Naive B cell (primary cell): Measurements from ENCODE around the gene CCDC81. TPM values are rescaled to one million over a fixed set of nuclear protein-coding genes. Genes with fewer than 3 reads are reported as not detected.
A peak's percentile ranks its signal among the peaks of the same experiment; 100 is the strongest.
"Not testable (repeated sequence)": the region's sequence is repeated elsewhere in the genome, so short reads cannot be mapped to it uniquely, and the experiment has no call there.

Source experiments
- ATAC-seq, 2 donors: fragments of 150-1000 bp; cut with Tn5 transposase; 2 replicates each; pipeline ENCODE4 v1.10.0; 2021; ENCODE audit warnings: low read depth in 2 of 2, mild to moderate bottlenecking in 2 of 2, moderate library complexity in 2 of 2
- DNase-seq: peaks from one replicate; pipeline ENCODE4 v3.0.0; 2022
- H3K27ac Mint-ChIP-seq, 6 donors: one replicate each; pipeline ENCODE4 v1.8.0; 2020 to 2022; ENCODE audit warnings: mild to moderate bottlenecking in 6 of 6, mixed read lengths in 6 of 6, moderate library complexity in 5 of 6, inconsistent platforms in 2 of 6
- H3K27me3 Mint-ChIP-seq, 3 donors: one replicate each; pipeline ENCODE4 v1.8.0; 2021 to 2022; ENCODE audit warnings: mixed read lengths in 3 of 3, mild to moderate bottlenecking in 1 of 3
- H3K36me3 Mint-ChIP-seq, 2 donors: one replicate each; pipeline ENCODE4 v1.8.0; 2020 to 2022; ENCODE audit warnings: mixed read lengths in 2 of 2, inconsistent platforms in 1 of 2, mild to moderate bottlenecking in 1 of 2
- H3K4me1 Mint-ChIP-seq, 3 donors: one replicate each; pipeline ENCODE4 v1.8.0; 2020 to 2022; ENCODE audit warnings: mixed read lengths in 3 of 3, inconsistent platforms in 1 of 3, mild to moderate bottlenecking in 1 of 3, moderate library complexity in 1 of 3
- H3K4me3 Mint-ChIP-seq, 8 donors: one replicate each; pipeline ENCODE4 v1.8.0; 2020 to 2022; ENCODE audit warnings: mild to moderate bottlenecking in 8 of 8, mixed read lengths in 8 of 8, moderate library complexity in 8 of 8, inconsistent platforms in 2 of 8
- H3K9me3 Mint-ChIP-seq, 7 donors: one replicate each; pipeline ENCODE4 v1.8.0; 2020 to 2022; ENCODE audit warnings: mixed read lengths in 7 of 7, mild to moderate bottlenecking in 5 of 7, inconsistent platforms in 2 of 7, moderate library complexity in 1 of 7
- polyA plus RNA-seq, 6 donors: library from polyadenylated mRNA; unstranded; fragments of 300-500 nt; fragmentation: Illumina TruSeq; gene quantifications; one replicate each; pipeline ENCODE4 v1.2.3, GENCODE V29; 2021; ENCODE audit warnings: low read depth in 6 of 6

CCDC81 gene
- polyA plus RNA-seq, result under 1 TPM in 4 of 6 donors, not detected in 2; 0.14 to 0.53 (median 0.21) TPM

DNA sequence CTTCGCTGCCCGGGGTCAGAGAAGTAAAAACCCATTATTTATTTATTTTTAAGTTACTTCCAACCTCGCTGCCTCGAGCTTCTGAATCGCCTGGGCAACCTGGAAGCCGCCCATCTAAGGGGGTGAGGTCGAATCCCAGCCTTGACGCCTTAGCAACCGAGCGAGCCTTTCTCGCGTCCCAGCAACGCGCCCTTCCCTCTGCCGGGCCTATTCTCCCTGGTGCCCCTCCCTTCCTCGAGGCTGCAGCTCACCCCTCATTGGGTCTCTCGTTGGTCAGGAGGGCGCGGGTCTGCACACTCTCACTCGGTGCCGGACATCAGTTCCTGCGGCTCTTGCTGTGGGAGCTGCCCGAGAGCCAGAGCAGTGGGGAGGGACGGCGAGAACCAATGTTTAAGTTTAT is at the start of gene CCDC81:
TSS of gene CCDC81 (plus strand) at position 302 of the 400 bp plus-strand sequence. CDS start 277 bp downstream, outside the sequence.
- no peak for ATAC-seq
- Mint-ChIP-seq H3K27me3 (peaks cover 5 to 10% (median 8%) of the 10 kb centered on the region in 3 donors), H3K9me3 (peaks cover 0 to 20% (median 4%) of the 10 kb centered on the region in 7 donors), H3K27ac (no peak within 1 kb of the TSS), H3K36me3 (peaks cover 0 to 5% of the 10 kb centered on the region in 2 donors), H3K4me3 (no peak within 1 kb of the TSS), H3K4me1 (no peaks in the 10 kb centered on the region)
- DNase-seq, result no peak

DNA sequence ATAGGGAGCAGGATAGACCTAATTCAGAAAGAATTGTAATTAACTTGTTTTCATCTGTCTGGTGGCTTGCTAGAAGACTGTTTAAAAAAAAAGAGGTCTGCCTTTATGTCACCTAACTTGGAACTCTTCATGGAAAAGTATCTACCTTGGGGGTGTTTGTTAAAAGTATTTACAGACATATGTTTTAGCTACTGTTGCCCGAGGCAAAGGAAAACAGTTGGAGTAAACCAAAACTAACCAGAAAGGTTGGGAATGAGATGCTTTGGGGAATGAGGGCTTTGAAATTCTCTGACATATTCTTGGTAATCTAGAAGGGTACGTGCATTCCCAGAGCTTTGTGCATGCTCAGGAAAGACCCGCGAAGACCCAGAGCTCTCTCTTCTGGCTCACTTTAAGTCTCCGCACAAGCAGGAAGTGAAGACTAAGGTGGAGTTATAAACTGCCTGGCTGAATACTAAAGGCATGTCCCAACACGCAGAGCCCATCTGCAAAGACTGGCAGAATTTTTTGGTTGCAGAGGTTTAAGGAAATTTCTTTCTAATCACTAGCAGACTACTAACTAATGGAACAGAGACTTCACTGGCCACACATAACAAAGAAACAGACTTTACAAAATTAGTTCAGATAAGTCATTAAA is 39.4 kb upstream of the CCDC81 start:
- peaks cover 10 to 34% of the 10 kb centered on the region in 2 donors for H3K36me3 Mint-ChIP-seq
- peak overlapping the region in 1 of 6 donors; percentile 65 for H3K27ac Mint-ChIP-seq
- no peak for DNase-seq
- peaks cover 0 to 2% (median 0%) of the 10 kb centered on the region in 7 donors for H3K9me3 Mint-ChIP-seq
- H3K4me3 Mint-ChIP-seq, result peak overlapping the region in 1 of 8 donors; percentile 12
- no peaks in the 10 kb centered on the region for H3K4me1 Mint-ChIP-seq
- no peaks in the 10 kb centered on the region for H3K27me3 Mint-ChIP-seq
- no peak for ATAC-seq

DNA sequence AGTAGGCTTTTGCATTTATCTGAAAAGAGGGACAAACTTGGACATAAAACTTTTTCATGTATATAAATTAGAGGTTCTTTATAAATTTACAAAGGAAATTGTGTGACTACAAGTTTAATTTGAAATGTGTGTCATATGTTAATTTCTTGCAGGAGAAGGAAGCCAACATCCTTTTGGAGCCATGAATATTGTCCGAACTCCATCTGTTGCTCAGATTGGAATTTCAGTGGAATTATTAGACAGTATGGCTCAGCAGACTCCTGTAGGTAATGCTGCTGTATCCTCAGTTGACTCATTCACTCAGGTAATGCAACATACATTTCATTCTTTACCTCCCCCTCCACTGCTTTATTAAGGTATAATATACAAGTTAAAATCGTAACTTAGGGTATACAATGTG is 37.5 kb upstream of the CCDC81 start:
- ATAC-seq (no peak), DNase-seq (no peak)
- peaks cover 0 to 2% (median 0%) of the 10 kb centered on the region in 7 donors for H3K9me3 Mint-ChIP-seq
- no peaks in the 10 kb centered on the region for H3K27me3 Mint-ChIP-seq
- H3K4me1 Mint-ChIP-seq, result peaks cover 0 to under 1% (median under 1%) of the 10 kb centered on the region in 3 donors
- H3K27ac Mint-ChIP-seq, result no peak overlapping the region
- H3K36me3 Mint-ChIP-seq, result peaks cover 10 to 34% of the 10 kb centered on the region in 2 donors
- H3K4me3 Mint-ChIP-seq, result no peak overlapping the region

DNA sequence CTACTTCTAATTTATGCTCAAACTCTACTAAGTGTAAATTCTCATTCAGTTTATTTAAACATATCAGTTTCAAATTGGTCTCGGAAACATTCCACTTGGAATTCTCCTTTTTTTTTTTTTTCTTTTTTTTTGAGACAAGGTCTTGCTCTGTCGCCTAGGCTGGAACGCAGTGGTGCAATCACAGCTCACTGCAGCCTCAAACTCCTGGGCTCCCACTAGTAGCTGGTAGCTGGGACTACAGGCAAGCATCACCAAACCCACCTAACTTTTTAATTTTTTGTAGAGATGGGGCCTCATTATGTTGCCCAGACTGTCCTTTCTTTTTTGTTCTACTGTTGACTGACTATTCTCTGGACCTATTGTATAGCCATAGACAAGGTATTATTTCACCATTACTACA is 33.3 kb upstream of the CCDC81 start:
- Mint-ChIP-seq H3K36me3 (peaks cover 10 to 14% of the 10 kb centered on the region in 2 donors), H3K4me3 (no peak overlapping the region), H3K4me1 (peaks cover 3 to 4% (median 3%) of the 10 kb centered on the region in 3 donors), H3K27me3 (no peaks in the 10 kb centered on the region), H3K9me3 (peaks cover 0 to 2% (median 0%) of the 10 kb centered on the region in 7 donors), H3K27ac (peak overlapping the region in 1 of 6 donors; percentile 47)
- ATAC-seq (no peak), DNase-seq (no peak)

DNA sequence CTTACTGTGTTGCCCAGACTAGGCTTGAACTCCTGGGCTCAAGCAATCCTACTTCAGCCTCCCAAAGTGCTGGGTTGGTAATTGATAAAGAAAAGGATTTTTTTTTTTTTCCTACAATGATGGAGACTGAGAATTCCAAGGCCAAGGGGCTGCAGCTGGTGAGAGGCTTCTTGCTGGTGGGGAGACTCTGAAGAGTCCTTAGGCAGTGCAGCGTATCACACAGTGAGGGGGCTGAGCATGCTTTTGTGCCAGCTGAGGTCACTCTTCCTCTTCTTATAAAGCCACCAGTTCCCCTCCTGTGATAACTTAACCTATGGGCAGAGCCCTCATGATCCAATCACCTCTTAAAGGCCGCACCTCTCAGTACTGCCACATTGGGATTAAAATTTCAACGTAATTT is 28.2 kb upstream of the CCDC81 start:
- no peak overlapping the region for H3K4me3 Mint-ChIP-seq
- no peaks in the 10 kb centered on the region for H3K9me3 Mint-ChIP-seq
- no peak for DNase-seq
- no peak overlapping the region for H3K27ac Mint-ChIP-seq
- H3K4me1 Mint-ChIP-seq, result peaks cover 3 to 4% (median 3%) of the 10 kb centered on the region in 3 donors
- ATAC-seq, result no peak
- H3K27me3 Mint-ChIP-seq, result no peaks in the 10 kb centered on the region
- peaks cover 0 to 5% of the 10 kb centered on the region in 2 donors for H3K36me3 Mint-ChIP-seq

DNA sequence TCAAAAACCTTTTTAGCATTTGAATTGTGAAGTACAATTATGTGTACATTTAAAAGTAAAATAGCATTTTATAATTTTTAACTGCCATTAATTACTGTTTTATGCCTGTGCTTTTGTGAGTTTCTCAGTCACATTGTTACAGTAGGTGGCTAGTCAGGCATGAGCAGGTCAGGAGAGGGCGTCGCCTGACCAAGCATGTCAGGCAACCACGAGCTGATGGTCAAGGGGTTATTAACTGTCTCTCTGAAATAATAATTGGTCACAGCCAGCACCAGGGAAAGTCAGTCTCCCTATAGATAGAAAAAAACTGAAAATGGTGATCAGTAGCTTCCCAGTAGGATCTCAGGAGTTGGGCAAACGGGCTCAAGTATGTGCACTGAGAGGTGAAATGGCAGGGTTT is 19.4 kb upstream of the CCDC81 start:
- Mint-ChIP-seq H3K27ac (peak overlapping the region in 1 of 6 donors; percentile 42), H3K36me3 (no peaks in the 10 kb centered on the region), H3K4me1 (no peaks in the 10 kb centered on the region), H3K9me3 (no peaks in the 10 kb centered on the region), H3K4me3 (no peak overlapping the region), H3K27me3 (no peaks in the 10 kb centered on the region)
- ATAC-seq, result no peak
- no peak for DNase-seq

DNA sequence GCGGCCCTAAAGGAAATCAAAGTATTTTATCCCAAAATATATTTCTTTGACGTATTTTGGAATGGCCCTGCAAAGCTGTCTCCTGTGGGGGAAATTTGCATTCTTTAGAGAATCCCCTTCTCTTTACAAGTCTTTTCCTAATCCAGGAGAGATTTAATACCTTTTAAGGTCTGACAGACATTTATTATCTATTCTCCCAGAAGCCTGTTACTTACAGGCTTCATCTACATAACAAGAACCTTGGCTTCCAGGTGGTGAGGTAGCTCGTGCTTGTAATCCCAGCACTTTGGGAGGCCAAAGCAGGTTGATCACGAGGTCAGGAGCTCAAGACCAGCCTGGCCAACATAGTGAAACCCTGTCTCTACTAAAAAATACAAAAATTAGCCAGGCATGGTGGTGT is 17.3 kb upstream of the CCDC81 start:
- not testable (repeated sequence) for H3K4me1 Mint-ChIP-seq, H3K4me3 Mint-ChIP-seq, H3K27me3 Mint-ChIP-seq, H3K9me3 Mint-ChIP-seq, H3K36me3 Mint-ChIP-seq, H3K27ac Mint-ChIP-seq, DNase-seq, ATAC-seq

DNA sequence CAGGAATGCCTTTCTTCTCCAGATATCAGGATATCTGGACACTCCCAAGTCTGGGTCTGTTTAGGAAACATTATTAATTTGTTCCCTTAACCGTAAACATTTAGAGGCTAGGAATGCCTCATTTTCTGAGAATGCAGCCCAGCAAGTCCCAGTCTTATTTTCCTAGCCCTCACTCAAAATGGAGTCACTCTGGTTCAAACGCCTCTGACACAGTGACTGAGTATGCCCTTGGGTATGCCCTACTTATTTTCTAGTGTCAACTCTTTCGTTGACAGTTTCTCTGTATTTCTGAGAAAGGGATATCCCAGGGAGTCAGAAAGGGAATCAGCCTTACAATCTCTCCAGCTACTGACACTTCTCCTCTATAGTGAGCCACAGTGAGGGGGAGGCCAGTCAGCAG is 16.0 kb upstream of the CCDC81 start:
- H3K9me3 Mint-ChIP-seq, result peaks cover 0 to 8% (median 3%) of the 10 kb centered on the region in 7 donors
- DNase-seq, result no peak
- no peak overlapping the region for H3K27ac Mint-ChIP-seq
- H3K4me3 Mint-ChIP-seq, result no peak overlapping the region
- H3K36me3 Mint-ChIP-seq, result peaks cover 0 to 2% of the 10 kb centered on the region in 2 donors
- no peaks in the 10 kb centered on the region for H3K4me1 Mint-ChIP-seq
- no peak for ATAC-seq
- no peaks in the 10 kb centered on the region for H3K27me3 Mint-ChIP-seq

DNA sequence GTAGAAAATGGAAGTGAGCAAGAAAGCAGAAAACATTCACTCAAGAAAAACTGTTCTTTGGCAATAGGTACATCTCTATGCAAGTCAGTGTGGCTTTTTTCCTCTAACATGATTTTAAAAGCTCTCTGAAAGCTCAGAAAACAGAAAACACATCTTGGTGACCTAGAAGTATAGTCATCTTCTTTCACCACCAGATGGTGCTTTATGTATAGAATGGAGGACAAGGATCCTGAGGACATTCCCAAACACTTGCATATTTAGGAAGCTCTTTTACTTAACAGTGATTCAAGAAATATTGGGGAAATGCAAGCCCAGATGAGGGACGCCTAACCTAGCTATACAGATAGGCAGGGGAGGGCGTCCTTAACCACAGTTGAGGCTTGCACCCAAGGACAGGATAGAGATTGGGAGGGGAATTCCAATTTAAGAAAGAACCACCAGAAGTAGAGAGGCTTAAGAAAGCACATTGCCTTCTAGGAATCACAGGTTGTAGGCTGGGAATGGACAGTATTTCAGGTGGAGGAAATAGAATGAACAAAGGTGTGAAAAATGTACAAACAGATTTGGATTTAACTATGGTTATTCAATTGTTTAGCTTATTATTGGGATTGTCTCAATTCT is 13.8 kb upstream of the CCDC81 start:
- Mint-ChIP-seq H3K27me3 (no peaks in the 10 kb centered on the region), H3K36me3 (peaks cover 0 to 3% of the 10 kb centered on the region in 2 donors), H3K4me3 (peak overlapping the region in 1 of 8 donors; percentile 36), H3K9me3 (peaks cover 0 to 14% (median 5%) of the 10 kb centered on the region in 7 donors), H3K4me1 (no peaks in the 10 kb centered on the region), H3K27ac (peak overlapping the region in 1 of 6 donors; percentile 76)
- no peak for ATAC-seq
- DNase-seq, result no peak

DNA sequence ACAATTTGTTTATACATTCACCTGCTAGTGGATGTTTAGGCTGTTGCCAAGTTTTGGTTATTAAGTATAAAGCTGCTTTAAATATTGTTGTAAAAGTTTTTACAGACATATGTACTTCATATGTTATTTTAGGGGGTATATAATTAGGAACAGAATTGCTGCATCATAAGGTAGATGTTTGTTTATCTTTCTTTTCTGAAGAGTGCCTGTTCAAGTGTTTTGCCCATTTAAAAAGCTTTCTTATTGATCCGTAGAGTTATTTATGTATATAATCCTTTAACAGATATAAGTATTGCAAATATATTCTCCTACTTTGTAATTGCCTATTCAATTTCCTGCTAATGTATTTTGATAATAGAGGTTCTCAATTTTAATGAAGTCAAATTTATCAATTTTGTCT is 11.3 kb upstream of the CCDC81 start:
- Mint-ChIP-seq H3K4me3 (no peak overlapping the region), H3K9me3 (peaks cover 0 to 14% (median 5%) of the 10 kb centered on the region in 7 donors), H3K27ac (no peak overlapping the region), H3K27me3 (no peaks in the 10 kb centered on the region), H3K36me3 (peaks cover 0 to 3% of the 10 kb centered on the region in 2 donors), H3K4me1 (no peaks in the 10 kb centered on the region)
- DNase-seq, result no peak
- ATAC-seq, result no peak

DNA sequence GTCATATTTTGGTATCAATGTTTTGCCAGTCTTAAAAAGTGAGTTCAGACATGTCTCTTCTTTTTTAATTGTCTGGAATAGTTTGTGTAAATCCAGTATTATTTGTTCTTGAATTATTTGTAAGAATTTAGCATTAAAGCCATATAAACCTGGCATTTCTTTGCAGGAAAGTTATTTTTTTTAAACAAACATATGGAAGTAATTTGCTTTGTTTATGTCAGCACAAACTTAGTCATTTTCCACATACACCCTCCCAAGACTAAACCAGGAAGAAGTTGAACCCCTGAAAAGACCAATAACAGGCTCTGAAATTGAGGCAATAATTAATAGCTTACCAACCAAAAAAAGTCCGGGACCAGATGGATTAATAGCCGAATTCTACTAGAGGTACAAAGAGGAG is 9.1 kb upstream of the CCDC81 start:
- DNase-seq (no peak), ATAC-seq (no peak)
- no peak overlapping the region for H3K27ac Mint-ChIP-seq
- peaks cover 0 to 14% (median 5%) of the 10 kb centered on the region in 7 donors for H3K9me3 Mint-ChIP-seq
- H3K4me3 Mint-ChIP-seq, result no peak overlapping the region
- no peaks in the 10 kb centered on the region for H3K4me1 Mint-ChIP-seq
- peaks cover 0 to 3% of the 10 kb centered on the region in 2 donors for H3K36me3 Mint-ChIP-seq
- H3K27me3 Mint-ChIP-seq, result no peaks in the 10 kb centered on the region

DNA sequence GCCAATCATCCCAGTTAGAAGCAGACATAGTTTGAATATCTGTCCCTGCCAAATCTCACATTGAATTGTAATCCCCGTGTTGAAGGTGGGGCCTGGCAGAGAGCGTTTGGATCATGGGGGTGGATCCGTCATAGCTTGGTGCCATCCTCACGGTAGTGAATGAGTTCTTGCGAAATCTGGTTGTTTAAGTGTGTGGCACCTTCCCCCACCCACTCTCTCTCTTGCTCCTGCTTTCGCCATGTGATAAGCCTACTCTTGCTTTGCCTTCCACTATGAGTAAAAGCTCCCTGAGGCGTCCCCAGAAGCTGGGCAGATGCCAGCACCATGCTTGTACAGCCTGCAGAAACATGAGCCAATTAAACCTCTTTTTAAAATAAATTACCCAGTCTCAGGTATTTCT is 5.0 kb upstream of the CCDC81 start:
- H3K27me3 Mint-ChIP-seq, result peaks cover 2 to 8% (median 5%) of the 10 kb centered on the region in 3 donors
- ATAC-seq, result no peak
- H3K4me3 Mint-ChIP-seq, result no peak overlapping the region
- no peak overlapping the region for H3K27ac Mint-ChIP-seq
- DNase-seq, result no peak
- peaks cover 0 to 4% (median 0%) of the 10 kb centered on the region in 7 donors for H3K9me3 Mint-ChIP-seq
- no peaks in the 10 kb centered on the region for H3K36me3 Mint-ChIP-seq
- H3K4me1 Mint-ChIP-seq, result no peaks in the 10 kb centered on the region

DNA sequence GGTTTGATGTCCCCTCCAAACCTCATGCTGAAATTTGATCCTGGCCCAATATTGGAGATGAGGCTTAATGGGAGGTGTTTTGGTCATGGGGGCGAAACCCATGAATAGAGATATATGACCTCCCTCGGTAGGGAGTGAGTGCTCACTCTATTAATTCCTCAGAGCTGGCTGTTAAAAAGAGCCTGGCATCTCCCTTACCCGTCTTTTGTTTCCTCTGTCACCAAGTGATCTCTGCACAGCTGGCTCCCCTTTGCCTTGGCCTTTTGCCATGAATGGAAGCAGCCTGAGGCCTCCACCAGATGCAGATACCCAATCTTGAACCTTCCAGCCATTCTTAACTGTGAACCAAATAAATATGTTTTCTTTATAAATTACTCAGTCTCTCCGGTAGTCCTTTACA is 4.5 kb upstream of the CCDC81 start:
- Mint-ChIP-seq H3K27ac (no peak overlapping the region), H3K36me3 (no peaks in the 10 kb centered on the region), H3K27me3 (peaks cover 5 to 8% (median 7%) of the 10 kb centered on the region in 3 donors), H3K4me1 (no peaks in the 10 kb centered on the region), H3K9me3 (peaks cover 0 to 4% (median 0%) of the 10 kb centered on the region in 7 donors), H3K4me3 (no peak overlapping the region)
- ATAC-seq, result no peak
- no peak for DNase-seq
